Breast epithelium (tissue), 4 donors: Measurements from ENCODE around the gene CCDC184. TPM values are rescaled to one million over a fixed set of nuclear protein-coding genes. Genes with fewer than 3 reads are reported as not detected.

Source experiments
- DNase-seq, 2 donors: peaks; one replicate each; pipeline ENCODE4 v3.0.0-alpha.2; 2019; ENCODE audit warnings: low spot score in 2 of 2
- H3K27ac ChIP-seq, 2 donors: fragments of 200-600 bp; sonication (generic) in 1 of 2; one replicate each; pipeline ENCODE4 v1.5.1; 2016 to 2019; ENCODE audit warnings: mild to moderate bottlenecking in 1 of 2
- H3K27me3 ChIP-seq, 2 donors: fragments of 200-600 bp; sonication (generic) in 1 of 2; one replicate each; pipeline versions ENCODE4 v1.5.1 to v1.6.0; 2017 to 2019; ENCODE audit warnings: control low read depth in 1 of 2, mild to moderate bottlenecking in 1 of 2
- H3K36me3 ChIP-seq: fragments of 200-600 bp; one replicate; pipeline ENCODE4 v1.5.1; 2019
- H3K4me1 ChIP-seq, 2 donors: fragments of 200-600 bp; sonication (generic); one replicate each; pipeline ENCODE4 v1.5.1; 2016 to 2019; ENCODE audit warnings: control low read depth in 1 of 2
- H3K4me3 ChIP-seq, 3 donors: fragments of 200-600 bp; sonication (generic); 1 replicate in 2 of 3; 2 replicates in 1 of 3; pipeline ENCODE4 v1.5.1; 2016 to 2019; ENCODE audit warnings: mild to moderate bottlenecking in 3 of 3, moderate library complexity in 2 of 3
- H3K9me3 ChIP-seq, 2 donors: fragments of 200-600 bp; sonication (generic) in 1 of 2; one replicate each; pipeline ENCODE4 v1.5.1; 2016 to 2019; ENCODE audit warnings: control low read depth in 1 of 2
- CTCF ChIP-seq, 3 donors: fragments of 450-650 bp; IDR thresholded peaks; one replicate each; pipeline ENCODE4 v1.5.1; 2016 to 2017; ENCODE audit warnings: antibody characterized with exemption in 3 of 3, mild to moderate bottlenecking in 3 of 3, moderate library complexity in 3 of 3
- POLR2A ChIP-seq: fragments of 450-650 bp; IDR thresholded peaks from one replicate; pipeline ENCODE4 v1.6.1; 2016; ENCODE audit warnings: antibody characterized with exemption, mild to moderate bottlenecking, moderate library complexity
- POLR2AphosphoS5 ChIP-seq, 3 donors: sonication (generic); formaldehyde crosslinking; IDR thresholded peaks; one replicate each; pipeline ENCODE4 v1.6.1; 2017; ENCODE audit warnings: antibody characterized with exemption in 3 of 3
- intact Hi-C: fragments of 100-400 bp; cut with DNase I; formaldehyde crosslinking; loops from one replicate; pipeline ENCODE4 v1.15.1; 2023; ENCODE audit warnings: low total_unique reads
- total RNA-seq, 3 donors: library from RNA; depleted of rRNA; stranded (reverse); fragments of >200 nt; gene quantifications; one replicate each; pipeline ENCODE4 v1.1.0, GENCODE V29; 2016

CCDC184 gene
- total RNA-seq, 3 donors from 2014 or later: 0.44 to 2.0 (median 0.48) TPM

GRCh38 chr12:48179466-48179865 lies 4.0 kb upstream of the CCDC184 start:
- Histone ChIP-seq H3K4me3 (no peak overlapping the region), H3K36me3 (no peaks in the 10 kb centered on the region), H3K27me3 (peaks cover 2 to 30% of the 10 kb centered on the region in 2 donors), H3K4me1 (peaks cover 0 to 6% of the 10 kb centered on the region in 2 donors), H3K27ac (no peak overlapping the region), H3K9me3 (no peaks in the 10 kb centered on the region)
- TF ChIP-seq CTCF (IDR thresholded peaks at IDR 0.05) (no peak), POLR2A (no peak), POLR2AphosphoS5 (IDR thresholded peaks at IDR 0.05) (no peak)
- intact Hi-C loops: no loop called here
- no peak for DNase-seq

GRCh38 chr12:48180424-48180823 lies 3.0 kb upstream of the CCDC184 start:
- Histone ChIP-seq H3K4me3 (no peak overlapping the region), H3K9me3 (no peaks in the 10 kb centered on the region), H3K27me3 (peaks cover 2 to 32% of the 10 kb centered on the region in 2 donors), H3K4me1 (peaks cover 0 to 6% of the 10 kb centered on the region in 2 donors), H3K36me3 (no peaks in the 10 kb centered on the region), H3K27ac (no peak overlapping the region)
- intact Hi-C loops: no loop called here
- DNase-seq: no peak
- TF ChIP-seq POLR2AphosphoS5 (IDR thresholded peaks at IDR 0.05) (no peak), CTCF (IDR thresholded peaks at IDR 0.05) (no peak), POLR2A (no peak)

- Histone ChIP-seq H3K36me3 (no peaks in the 10 kb centered on the region), H3K27me3 (peaks cover 2 to 32% of the 10 kb centered on the region in 2 donors), H3K27ac (no peak overlapping the region), H3K4me3 (no peak overlapping the region), H3K4me1 (peaks cover 0 to 6% of the 10 kb centered on the region in 2 donors), H3K9me3 (no peaks in the 10 kb centered on the region)
- DNase-seq: no peak
- TF ChIP-seq POLR2AphosphoS5 (IDR thresholded peaks at IDR 0.05) (no peak), POLR2A (no peak), CTCF (IDR thresholded peaks at IDR 0.05) (no peak)
- intact Hi-C loops: no loop called here
Observed at GRCh38 chr12:48180857-48181495, 2.5 kb upstream of the CCDC184 start.

DNA sequence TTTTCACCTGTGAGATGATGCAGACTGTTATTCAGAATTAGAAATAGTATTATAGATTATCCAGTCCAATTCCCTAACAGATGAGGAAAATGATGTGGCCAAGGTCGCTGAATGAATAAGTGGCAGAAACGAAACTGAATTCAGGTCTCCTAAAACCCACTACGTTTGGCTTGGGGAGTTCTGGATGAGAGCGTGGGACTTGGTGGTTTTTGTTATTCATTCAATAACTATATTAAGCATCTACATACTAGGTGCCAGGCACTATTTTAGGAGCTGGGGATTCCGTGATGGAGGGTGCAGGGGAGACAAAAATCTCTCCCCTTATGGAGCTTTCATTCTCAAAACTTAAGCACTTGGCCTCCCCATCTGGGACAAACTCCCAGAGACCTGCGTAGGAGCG lies 813 bp upstream of the CCDC184 start:
- no peak for TF ChIP-seq POLR2A
- TF ChIP-seq CTCF (IDR thresholded peaks at IDR 0.05): no peak
- no peak for TF ChIP-seq POLR2AphosphoS5 (IDR thresholded peaks at IDR 0.05)
- H3K27me3 ChIP-seq: peaks cover 2 to 32% of the 10 kb centered on the region in 2 donors
- no peak for DNase-seq
- no peaks in the 10 kb centered on the region for H3K36me3 ChIP-seq
- peak overlapping the region; percentile 59 to 88 (median 65) for H3K4me3 ChIP-seq
- H3K27ac ChIP-seq: peak overlapping the region in 1 of 2 donors; percentile 75
- intact Hi-C loops: no loop called here
- H3K4me1 ChIP-seq: peaks cover 0 to 6% of the 10 kb centered on the region in 2 donors
- H3K9me3 ChIP-seq: no peaks in the 10 kb centered on the region

DNA sequence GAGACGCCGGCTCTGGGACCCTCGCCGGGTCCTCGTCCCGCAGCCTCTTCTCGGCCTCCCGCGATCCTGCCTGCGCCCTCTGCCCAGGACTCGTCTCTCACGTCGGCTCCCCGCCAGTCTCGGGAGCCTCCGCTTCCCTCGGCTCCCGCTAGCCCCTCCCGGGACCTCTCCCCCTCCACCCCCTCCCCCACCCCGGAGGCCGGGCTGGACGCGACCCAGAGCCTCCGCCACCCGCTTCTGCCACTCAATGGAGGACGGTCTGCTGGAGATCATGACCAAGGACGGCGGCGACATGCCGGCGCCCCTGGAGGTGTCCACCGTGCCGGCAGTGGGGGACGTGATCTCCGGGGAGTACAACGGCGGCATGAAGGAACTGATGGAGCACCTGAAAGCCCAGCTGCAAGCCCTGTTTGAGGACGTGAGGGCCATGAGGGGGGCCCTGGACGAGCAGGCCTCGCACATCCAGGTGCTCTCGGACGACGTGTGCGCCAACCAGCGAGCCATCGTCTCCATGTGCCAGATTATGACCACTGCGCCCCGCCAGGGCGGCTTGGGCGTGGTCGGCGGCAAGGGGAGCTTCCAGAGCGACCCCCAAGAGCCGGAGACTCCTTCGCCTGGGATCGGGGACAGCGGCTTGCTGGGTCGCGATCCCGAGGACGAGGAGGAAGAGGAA lies 568 bp downstream of the CCDC184 start:
- no peak for DNase-seq
- TF ChIP-seq POLR2AphosphoS5 (IDR thresholded peaks at IDR 0.05) (no peak), CTCF (IDR thresholded peaks at IDR 0.05) (no peak), POLR2A (no peak)
- Histone ChIP-seq H3K27ac (peak overlapping the region in 1 of 2 donors; percentile 75), H3K4me1 (peaks cover 0 to 6% of the 10 kb centered on the region in 2 donors), H3K4me3 (peak overlapping the region; percentile 59 to 88 (median 65)), H3K36me3 (no peaks in the 10 kb centered on the region), H3K9me3 (no peaks in the 10 kb centered on the region), H3K27me3 (peaks cover 2 to 27% of the 10 kb centered on the region in 2 donors)
- intact Hi-C loops: no loop called here
